K562 (cell line): Measurements from ENCODE around the gene MPHOSPH8. TPM values are rescaled to one million over a fixed set of nuclear protein-coding genes. Genes with fewer than 3 reads are reported as not detected.

Experiments
- ARID1B ChIP-seq: fragments of 450-650 bp; IDR thresholded peaks from 2 replicates; pipeline ENCODE4 v1.6.1; 2016; ENCODE audit warnings: antibody characterized with exemption, mild to moderate bottlenecking, inconsistent platforms
- BCLAF1 ChIP-seq, 2 experiments: fragments of 450-650 bp in 1 of 2; IDR thresholded peaks; 2 replicates each; pipeline ENCODE4 v1.6.1; 2011 to 2017; ENCODE audit warnings: low read depth in 2 of 2, antibody characterized with exemption in 1 of 2, borderline replicate concordance in 1 of 2, low read length in 1 of 2, mild to moderate bottlenecking in 1 of 2, mixed read lengths in 1 of 2; ENCODE audit not compliant: control insufficient read depth in 1 of 2
- C11orf30 ChIP-seq: fragments of 450-650 bp; IDR thresholded peaks from 2 replicates; pipeline ENCODE4 v1.6.1; 2016; ENCODE audit warnings: low read depth, mild to moderate bottlenecking
- CBX3 ChIP-seq, 2 experiments: IDR thresholded peaks; 1 replicate in 1 of 2; 2 replicates in 1 of 2; pipeline ENCODE4 v1.6.1; 2012; ENCODE audit warnings: inconsistent platforms in 2 of 2, low read length in 2 of 2, borderline replicate concordance in 1 of 2, control low read depth in 1 of 2
- CREBBP ChIP-seq: IDR thresholded peaks from one replicate; pipeline ENCODE4 v1.6.1; 2012; ENCODE audit warnings: low read depth, mild to moderate bottlenecking, control low read depth, inconsistent platforms, low read length
- ESRRA ChIP-seq: fragments of 450-650 bp; IDR thresholded peaks from 2 replicates; pipeline ENCODE4 v1.6.1; 2014; ENCODE audit warnings: low read depth, mild to moderate bottlenecking, moderate library complexity, borderline replicate concordance
- KLF13 ChIP-seq: fragments of 450-650 bp; IDR thresholded peaks from 2 replicates; pipeline ENCODE4 v1.6.1; 2016; ENCODE audit warnings: missing genetic modification characterization, low read depth, mild to moderate bottlenecking, missing compliant biosample characterization, moderate library complexity, borderline replicate concordance
- MAFG ChIP-seq: fragments of 450-650 bp; conservative IDR thresholded peaks from 2 replicates; pipeline ENCODE4 v1.6.1; 2016; ENCODE audit warnings: missing genetic modification characterization, missing compliant biosample characterization
- NCOA4 ChIP-seq: fragments of 450-650 bp; IDR thresholded peaks from 2 replicates; pipeline ENCODE4 v1.6.1; 2018; ENCODE audit warnings: mild to moderate bottlenecking; ENCODE audit not compliant: partially characterized antibody
- NR2C1 ChIP-seq, 2 experiments: fragments of 450-650 bp; IDR thresholded peaks; 2 replicates each; pipeline ENCODE4 v1.6.1; 2017; ENCODE audit warnings: mild to moderate bottlenecking in 2 of 2, antibody characterized with exemption in 1 of 2, inconsistent platforms in 1 of 2, missing compliant biosample characterization in 1 of 2, missing genetic modification characterization in 1 of 2
- NRF1 ChIP-seq, 2 experiments: fragments of 450-650 bp; IDR thresholded peaks in 1 of 2; conservative IDR thresholded peaks in 1 of 2; 2 replicates each; pipeline ENCODE4 v1.6.1; 2014; ENCODE audit warnings: mild to moderate bottlenecking in 2 of 2
- OTX1 ChIP-seq: fragments of 450-650 bp; formaldehyde crosslinking; IDR thresholded peaks from 2 replicates; pipeline ENCODE4 v1.4.0; 2022; ENCODE audit warnings: mild to moderate bottlenecking
- PHB ChIP-seq: fragments of 250-450 bp; sonication (Bioruptor Pico); IDR thresholded peaks from 2 replicates; pipeline ENCODE4 v1.5.0; 2021
- POLR2G ChIP-seq: fragments of 200-400 bp; formaldehyde crosslinking; IDR thresholded peaks from 2 replicates; pipeline ENCODE4 v1.6.1; 2017; ENCODE audit warnings: low read depth, mild to moderate bottlenecking, antibody characterized with exemption, low read length, moderate library complexity
- PRDM10 ChIP-seq: fragments of 450-650 bp; IDR thresholded peaks from 2 replicates; pipeline ENCODE4 v1.6.1; 2018; ENCODE audit not compliant: partially characterized antibody
- SIRT6 ChIP-seq: IDR thresholded peaks from one replicate; pipeline ENCODE4 v1.6.1; 2012; ENCODE audit warnings: low read depth, mild to moderate bottlenecking, control low read depth, inconsistent platforms, low read length, moderate library complexity
- SIX5 ChIP-seq, 2 experiments: IDR thresholded peaks; 2 replicates each; pipeline ENCODE4 v1.6.1; 2011; ENCODE audit warnings: low read length in 2 of 2, borderline replicate concordance in 1 of 2, low read depth in 1 of 2, mild to moderate bottlenecking in 1 of 2, moderate library complexity in 1 of 2; ENCODE audit not compliant: insufficient read depth in 1 of 2
- SRSF1 ChIP-seq: fragments of 200-400 bp; formaldehyde crosslinking; IDR thresholded peaks from 2 replicates; pipeline ENCODE4 v1.6.1; 2017; ENCODE audit warnings: mild to moderate bottlenecking, low read depth, low read length, moderate library complexity
- U2AF1 ChIP-seq: fragments of 200-400 bp; formaldehyde crosslinking; optimal IDR thresholded peaks from 2 replicates; pipeline ENCODE3; 2017; ENCODE audit warnings: mild to moderate bottlenecking, low read depth, low read length, moderate library complexity
- ZEB2 ChIP-seq: fragments of 450-650 bp; IDR thresholded peaks from 2 replicates; pipeline ENCODE4 v1.6.1; 2016
- ZKSCAN1 ChIP-seq: fragments of 150-350 bp; IDR thresholded peaks from 2 replicates; pipeline ENCODE4 v1.6.1; 2016; ENCODE audit warnings: low read depth, low read length
- polyA plus RNA-seq, 8 experiments: library from polyadenylated mRNA; depleted of rRNA in 4 of 8; stranded (reverse) in 5 of 8; unstranded in 3 of 8; fragments of >200 nt; fragmentation: Nextera tagmentation in 2 of 8; fragmentation: Illumina TruSeq in 1 of 8; extraction: Ambion mirVana in 2 of 8; extraction: Trizol in 1 of 8; gene quantifications; 2 replicates each; pipeline versions ENCODE4 v1.2.1 to v1.2.3, GENCODE V29; 2011 to 2014; ENCODE audit warnings: inconsistent platforms in 1 of 8, missing spikeins in 1 of 8
- total RNA-seq, 7 experiments: library from RNA; depleted of rRNA in 6 of 7; stranded (reverse); fragments of >200 nt in 6 of 7; fragmentation: Illumina TruSeq in 2 of 7; extraction: Trizol in 2 of 7; gene quantifications; 2 replicates each; pipeline versions ENCODE4 v1.2.1 to v1.2.3, GENCODE V29; 2011 to 2021; ENCODE audit warnings: low replicate concordance in 1 of 7

The MPHOSPH8 gene
- total and polyA plus RNA-seq, 9 of the 15 experiments (the other 6 are each of a cell fraction or from before 2014, with no cell fraction given) = 10.3 to 24.8 (median 16.6) TPM

DNA sequence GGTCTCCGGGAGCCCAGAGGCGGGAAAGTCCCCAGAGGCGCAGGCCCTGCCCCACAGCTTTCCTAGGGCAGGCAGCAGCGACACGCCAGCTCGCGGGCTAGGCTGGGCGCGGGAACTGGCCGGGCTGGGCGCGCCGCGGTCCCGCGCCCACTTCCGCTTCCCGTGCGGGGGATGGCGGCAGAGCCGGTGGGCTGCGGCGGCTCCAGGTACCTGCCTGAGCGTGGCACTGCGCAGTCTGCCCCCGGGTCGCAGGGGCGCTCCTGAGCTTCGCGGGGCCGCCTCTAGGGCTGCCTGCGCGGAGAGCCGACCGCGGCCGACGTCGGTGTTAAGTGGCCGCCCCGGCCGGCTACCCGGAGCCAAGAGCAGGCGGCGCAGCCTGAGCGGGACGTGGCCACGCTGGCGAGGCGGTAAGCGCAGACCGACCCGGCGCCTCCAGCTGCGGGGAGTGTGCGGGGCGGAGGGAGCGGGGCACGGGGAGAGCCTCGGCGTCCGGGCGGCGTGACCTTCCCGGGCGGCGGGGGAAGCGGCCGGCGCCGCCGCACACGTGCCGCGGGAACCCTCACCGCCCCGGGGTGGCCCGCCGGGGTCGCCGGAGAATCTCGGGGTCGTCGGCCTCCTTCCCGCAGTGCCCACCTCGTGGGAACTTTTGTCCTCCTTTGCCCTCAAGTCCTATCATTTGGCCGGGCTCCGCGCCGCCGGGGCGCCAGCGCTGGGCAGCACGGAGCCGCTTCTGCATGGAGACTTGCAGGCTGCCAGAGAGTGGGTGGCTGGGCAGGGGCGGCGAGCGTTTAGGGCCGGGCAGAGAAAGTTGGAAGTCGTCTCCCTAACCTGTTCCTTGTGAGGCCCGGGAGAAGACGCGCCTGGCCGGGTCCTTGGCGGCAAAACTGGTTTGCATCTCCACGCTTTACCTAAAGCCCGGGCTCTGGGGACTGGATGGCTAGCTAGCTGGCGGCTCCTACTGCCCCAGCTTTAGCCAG is 31.4 kb upstream of the MPHOSPH8 start (continued):
- no peak for TF ChIP-seq U2AF1
- TF ChIP-seq PHB (CRISPR knock-in tag) = no peak
- no peak for TF ChIP-seq ESRRA
- TF ChIP-seq NCOA4 = no peak
- peak; percentile 61 to 65; a peak in 2 of 4 replicates for TF ChIP-seq NRF1 (conservative IDR thresholded peaks at IDR 0.05 in 1 of 2, IDR thresholded peaks at IDR 0.05 in 1 of 2)
- no peak for TF ChIP-seq BCLAF1 (IDR thresholded peaks at IDR 0.05; ENCODE audit: borderline replicate concordance in 1 of 2, control insufficient read depth in 1 of 2, low read depth in 2 of 2, low read length in 1 of 2)
- no peak for TF ChIP-seq ZEB2
- TF ChIP-seq SRSF1 = no peak
- TF ChIP-seq PRDM10 = no peak
- TF ChIP-seq SIX5 (IDR thresholded peaks at IDR 0.05; ENCODE audit: borderline replicate concordance in 1 of 2, insufficient read depth in 1 of 2, low read depth in 1 of 2, low read length in 2 of 2) = no peak
- no peak for TF ChIP-seq CREBBP
- no peak for TF ChIP-seq MAFG (tag)
- TF ChIP-seq SIRT6 = no peak
- no peak for TF ChIP-seq KLF13
- TF ChIP-seq ARID1B = no peak
- TF ChIP-seq C11orf30 = no peak
- TF ChIP-seq ZKSCAN1 = no peak
- no peak for TF ChIP-seq NR2C1 (IDR thresholded peaks at IDR 0.05)
- TF ChIP-seq NR2C1 (tag; IDR thresholded peaks at IDR 0.05) = no peak
- no peak for TF ChIP-seq CBX3 (IDR thresholded peaks at IDR 0.05; ENCODE audit: borderline replicate concordance in 1 of 2, low read length in 2 of 2)
- no peak for TF ChIP-seq OTX1 (CRISPR knock-in tag)
- peak; percentile 88 for TF ChIP-seq POLR2G
